Transverse colon (tissue), 4 donors: Measurements from ENCODE around the gene C20orf173. TPM values are rescaled to one million over a fixed set of nuclear protein-coding genes. Genes with fewer than 3 reads are reported as not detected.
"Not testable (repeated sequence)": the region's sequence is repeated elsewhere in the genome, so short reads cannot be mapped to it uniquely, and the experiment has no call there.

Experiments used
- DNase-seq: peaks from one replicate; pipeline ENCODE4 v3.0.0-alpha.2; 2019
- H3K27ac ChIP-seq, 4 donors: fragments of 200-600 bp; sonication (generic); 2 replicates each; pipeline ENCODE4 v1.5.1; 2016 to 2018; ENCODE audit warnings: inconsistent platforms in 4 of 4
- H3K27me3 ChIP-seq: fragments of 200-600 bp; sonication (generic); 2 replicates; pipeline ENCODE4 v1.5.1; 2017; ENCODE audit warnings: inconsistent platforms
- H3K36me3 ChIP-seq, 4 donors: fragments of 200-600 bp; sonication (generic); 2 replicates each; pipeline ENCODE4 v1.5.1; 2017 to 2019; ENCODE audit warnings: inconsistent platforms in 4 of 4
- H3K4me1 ChIP-seq, 4 donors: fragments of 200-600 bp; sonication (generic); 2 replicates each; pipeline ENCODE4 v1.5.1; 2017 to 2020; ENCODE audit warnings: inconsistent platforms in 4 of 4
- H3K4me3 ChIP-seq, 4 donors: fragments of 200-600 bp; sonication (generic); 1 replicate in 1 of 4; 2 replicates in 3 of 4; pipeline versions ENCODE4 v1.5.1 to v1.6.1; 2017 to 2019; ENCODE audit warnings: inconsistent platforms in 4 of 4
- H3K9me3 ChIP-seq, 2 donors: fragments of 200-600 bp; sonication (generic); 2 replicates each; pipeline ENCODE4 v1.5.1; 2017 to 2019; ENCODE audit warnings: inconsistent platforms in 2 of 2
- CTCF ChIP-seq, 5 experiments: fragments of 200-600 bp in 3 of 5; fragments of 450-650 bp in 2 of 5; sonication (generic) in 3 of 5; IDR thresholded peaks; 1 replicate in 2 of 5; 2 replicates in 3 of 5; pipeline ENCODE4 v1.5.1; 2016 to 2017; ENCODE audit warnings: antibody characterized with exemption in 5 of 5, inconsistent platforms in 3 of 5, mild to moderate bottlenecking in 2 of 5, moderate library complexity in 1 of 5
- EP300 ChIP-seq: sonication (generic); formaldehyde crosslinking; IDR thresholded peaks from one replicate; pipeline ENCODE4 v1.6.1; 2017; ENCODE audit warnings: antibody characterized with exemption, low read depth
- POLR2A ChIP-seq: fragments of 450-650 bp; IDR thresholded peaks from one replicate; pipeline ENCODE4 v1.6.1; 2016; ENCODE audit warnings: antibody characterized with exemption, mild to moderate bottlenecking, moderate library complexity
- POLR2AphosphoS5 ChIP-seq, 3 donors: sonication (generic); formaldehyde crosslinking; IDR thresholded peaks; one replicate each; pipeline ENCODE4 v1.6.1; 2016; ENCODE audit warnings: antibody characterized with exemption in 3 of 3
- WGBS, 2 donors: methylation state at CpG; one replicate each; pipeline ENCODE4 v1.1.5; 2018; ENCODE audit warnings: low coverage in 1 of 2; 5-methylcytosine and 5-hydroxymethylcytosine counted together
- in situ Hi-C, 4 donors: fragments of 200-750 bp; cut with MboI; loops; one replicate each; pipeline versions ENCODE4 v1.15.0 to v1.15.1; 2017; ENCODE audit warnings: low sequenced_read_pairs in 3 of 4, low pct_ligation_motif_present in 1 of 4, low pct_unique_long_range_greater_than_20kb in 1 of 4
- intact Hi-C: fragments of 100-400 bp; cut with DNase I; formaldehyde crosslinking; loops from one replicate; pipeline ENCODE4 v1.15.1; 2023; ENCODE audit warnings: low total_unique reads
- total RNA-seq, 4 donors: library from RNA; depleted of rRNA; stranded (reverse); fragments of >200 nt; gene quantifications; one replicate each; pipeline ENCODE4 v1.1.0, GENCODE V29; 2016

C20orf173 gene
- total RNA-seq, 4 donors from 2014 or later, result not detected

- TF ChIP-seq POLR2AphosphoS5 (IDR thresholded peaks at IDR 0.05) (no peak), CTCF (IDR thresholded peaks at IDR 0.05) (no peak), POLR2A (no peak), EP300 (no peak)
- no peak overlapping the region for H3K4me3 ChIP-seq
- in situ Hi-C loops, result no loop called here
- H3K4me1 ChIP-seq, result no peaks in the 10 kb centered on the region
- no peak for DNase-seq
- 89 to 98% methylated on average over 6 to 12 of the region's 12 CpGs for WGBS, 2 donors
- intact Hi-C loops, result no loop called here
- no peaks in the 10 kb centered on the region for H3K36me3 ChIP-seq
- no peaks in the 10 kb centered on the region for H3K9me3 ChIP-seq
- no peak overlapping the region for H3K27ac ChIP-seq
- H3K27me3 ChIP-seq, result no peaks in the 10 kb centered on the region
Observed at GRCh38 chr20:35527122-35527769, 2.2 kb downstream of the C20orf173 start.

- Histone ChIP-seq H3K9me3 (no peaks in the 10 kb centered on the region), H3K27me3 (no peaks in the 10 kb centered on the region)
- intact Hi-C loops, result no loop called here
Observed at GRCh38 chr20:35525639-35526038, 3.8 kb downstream of the C20orf173 start.

GRCh38 chr20:35523298-35523888 is 6.1 kb downstream of the C20orf173 start:
- no peaks in the 10 kb centered on the region for H3K27me3 ChIP-seq
- no peak overlapping the region for H3K27ac ChIP-seq
- no peaks in the 10 kb centered on the region for H3K4me1 ChIP-seq
- H3K9me3 ChIP-seq, result no peaks in the 10 kb centered on the region
- TF ChIP-seq EP300, result no peak
- TF ChIP-seq CTCF (IDR thresholded peaks at IDR 0.05), result peak in 3 of 5 experiments; percentile 30 to 43 (median 30)
- 71% methylated on average over 6 of the region's 6 CpGs; no CpG with 5 or more reads in 1 of the 2 donors for WGBS, 2 donors
- in situ Hi-C loops (no loop called here), intact Hi-C loops (no loop called here)
- H3K4me3 ChIP-seq, result no peak overlapping the region
- DNase-seq, result no peak
- no peaks in the 10 kb centered on the region for H3K36me3 ChIP-seq

More at GRCh38 chr20:35525639-35526038, 3.8 kb downstream of the C20orf173 start:
- TF ChIP-seq POLR2A, result no peak
- no peak for TF ChIP-seq CTCF (IDR thresholded peaks at IDR 0.05)
- TF ChIP-seq POLR2AphosphoS5 (IDR thresholded peaks at IDR 0.05), result no peak
- no peak for TF ChIP-seq EP300
- Histone ChIP-seq H3K4me1 (no peaks in the 10 kb centered on the region), H3K27ac (no peak overlapping the region), H3K36me3 (no peaks in the 10 kb centered on the region), H3K4me3 (no peak overlapping the region)
- WGBS, 2 donors, result 91% methylated on average over 1 of the region's 1 CpG; no CpG with 5 or more reads in 1 of the 2 donors
- no peak for DNase-seq
- in situ Hi-C loops, result no loop called here

GRCh38 chr20:35518955-35519354 is 10.5 kb downstream of the C20orf173 start:
- no peak for TF ChIP-seq POLR2A
- no peak for TF ChIP-seq POLR2AphosphoS5 (IDR thresholded peaks at IDR 0.05)
- no peak for TF ChIP-seq CTCF (IDR thresholded peaks at IDR 0.05)
- no peak for TF ChIP-seq EP300
- in situ Hi-C loops, result no loop called here
- no peaks in the 10 kb centered on the region for H3K36me3 ChIP-seq

GRCh38 chr20:35517767-35518166 is 11.7 kb downstream of the C20orf173 start:
- 54 to 92% methylated on average over 3 to 5 of the region's 5 CpGs for WGBS, 2 donors
- H3K36me3 ChIP-seq, H3K4me3 ChIP-seq, intact Hi-C loops, H3K27ac ChIP-seq, H3K27me3 ChIP-seq, DNase-seq, H3K9me3 ChIP-seq, in situ Hi-C loops, H3K4me1 ChIP-seq: not testable (repeated sequence)

More at GRCh38 chr20:35518955-35519354, 10.5 kb downstream of the C20orf173 start:
- Histone ChIP-seq H3K27me3 (no peaks in the 10 kb centered on the region), H3K4me3 (no peak overlapping the region), H3K4me1 (no peaks in the 10 kb centered on the region), H3K9me3 (no peaks in the 10 kb centered on the region), H3K27ac (no peak overlapping the region)
- WGBS, 2 donors, result 90 to 92% methylated on average over 5 to 9 of the region's 9 CpGs
- intact Hi-C loops, result no loop called here
- DNase-seq, result no peak
